Fibroblast of pulmonary artery (primary cell): ENCODE data around the gene SYT9.

Experiments
- DNase-seq: peaks from one replicate; pipeline ENCODE4 v3.0.0-alpha.2; 2010; ENCODE audit warnings: low read depth
- H3K4me3 ChIP-seq: replicated peaks from 2 replicates; pipeline ENCODE4 v1.5.1; 2011; ENCODE audit warnings: low read depth, mild to moderate bottlenecking, control low read depth, low read length, moderate library complexity
- TF ChIP-seq, protein P1 (sequence below): IDR thresholded peaks from 2 replicates; pipeline ENCODE4 v1.5.1; 2011; ENCODE audit warnings: mild to moderate bottlenecking, control low read depth, low read length, inconsistent platforms; ENCODE audit errors: missing control alignments

Gene SYT9

DNA sequence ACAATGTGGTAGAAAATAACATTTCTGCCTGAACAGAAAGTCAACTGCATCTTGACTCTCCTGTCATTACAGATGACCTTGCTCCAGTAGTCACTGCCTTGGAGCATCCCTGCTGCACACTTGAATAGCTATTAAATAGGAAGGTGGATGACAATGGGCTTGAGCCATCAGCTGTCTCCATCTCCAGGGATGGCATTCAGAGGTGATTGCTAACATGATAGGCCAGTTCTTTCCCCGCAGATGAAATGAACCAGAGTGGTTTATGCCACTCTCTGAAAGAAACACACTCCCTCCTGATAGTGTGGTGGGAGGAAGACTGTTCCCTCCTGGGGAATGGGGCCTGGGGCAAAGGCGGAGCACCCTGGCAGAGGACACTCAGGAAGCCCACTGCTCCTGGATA lies 176.5 kb downstream of the SYT9 start:
- H3K4me3 ChIP-seq, result no peak overlapping the region
- DNase-seq, result no peak
- TF ChIP-seq, protein P1, sequence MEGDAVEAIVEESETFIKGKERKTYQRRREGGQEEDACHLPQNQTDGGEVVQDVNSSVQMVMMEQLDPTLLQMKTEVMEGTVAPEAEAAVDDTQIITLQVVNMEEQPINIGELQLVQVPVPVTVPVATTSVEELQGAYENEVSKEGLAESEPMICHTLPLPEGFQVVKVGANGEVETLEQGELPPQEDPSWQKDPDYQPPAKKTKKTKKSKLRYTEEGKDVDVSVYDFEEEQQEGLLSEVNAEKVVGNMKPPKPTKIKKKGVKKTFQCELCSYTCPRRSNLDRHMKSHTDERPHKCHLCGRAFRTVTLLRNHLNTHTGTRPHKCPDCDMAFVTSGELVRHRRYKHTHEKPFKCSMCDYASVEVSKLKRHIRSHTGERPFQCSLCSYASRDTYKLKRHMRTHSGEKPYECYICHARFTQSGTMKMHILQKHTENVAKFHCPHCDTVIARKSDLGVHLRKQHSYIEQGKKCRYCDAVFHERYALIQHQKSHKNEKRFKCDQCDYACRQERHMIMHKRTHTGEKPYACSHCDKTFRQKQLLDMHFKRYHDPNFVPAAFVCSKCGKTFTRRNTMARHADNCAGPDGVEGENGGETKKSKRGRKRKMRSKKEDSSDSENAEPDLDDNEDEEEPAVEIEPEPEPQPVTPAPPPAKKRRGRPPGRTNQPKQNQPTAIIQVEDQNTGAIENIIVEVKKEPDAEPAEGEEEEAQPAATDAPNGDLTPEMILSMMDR, result no peak

DNA sequence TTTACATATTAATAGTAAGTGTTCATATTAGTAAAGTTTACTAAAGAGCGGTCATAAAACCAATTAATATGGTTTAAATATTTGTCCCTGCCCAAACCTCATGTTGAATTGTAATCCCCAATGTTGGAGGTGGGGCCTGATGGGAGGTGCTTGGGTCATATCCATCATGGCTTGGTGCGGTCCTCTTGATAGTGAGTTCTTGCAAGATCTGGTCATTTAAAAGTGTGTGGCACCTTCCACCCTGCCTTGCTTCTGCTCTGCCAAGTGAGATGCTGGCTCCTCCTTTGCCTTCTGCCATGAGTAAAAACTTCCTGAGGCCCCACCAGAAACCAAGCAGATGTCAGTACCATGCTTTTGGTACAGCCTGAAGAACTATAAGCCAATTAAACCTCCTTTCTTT lies 178.8 kb downstream of the SYT9 start:
- DNase-seq, result no peak
- TF ChIP-seq, protein P1, result no peak
- H3K4me3 ChIP-seq, result no peak overlapping the region

DNA sequence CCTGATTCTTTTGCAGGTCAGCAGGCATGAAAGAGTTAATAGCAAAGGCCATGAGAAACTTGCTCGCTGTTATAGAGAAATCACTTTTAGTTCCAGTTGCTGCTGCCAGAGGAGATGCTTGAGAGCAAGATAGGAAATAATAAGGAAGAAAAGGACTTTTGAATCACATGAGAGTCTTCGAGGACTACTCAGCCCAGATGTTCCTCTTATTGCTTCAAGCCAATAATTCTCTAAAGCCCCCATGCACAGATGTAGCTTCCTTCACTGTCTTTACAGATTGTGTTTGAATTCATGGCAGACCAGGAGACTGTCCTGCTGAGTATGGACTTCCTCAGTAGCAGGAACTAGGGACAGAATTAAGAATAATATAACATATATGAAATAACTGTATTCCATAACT lies 183.5 kb downstream of the SYT9 start:
- TF ChIP-seq, protein P1, result no peak
- no peak for DNase-seq
- H3K4me3 ChIP-seq, result no peak overlapping the region

DNA sequence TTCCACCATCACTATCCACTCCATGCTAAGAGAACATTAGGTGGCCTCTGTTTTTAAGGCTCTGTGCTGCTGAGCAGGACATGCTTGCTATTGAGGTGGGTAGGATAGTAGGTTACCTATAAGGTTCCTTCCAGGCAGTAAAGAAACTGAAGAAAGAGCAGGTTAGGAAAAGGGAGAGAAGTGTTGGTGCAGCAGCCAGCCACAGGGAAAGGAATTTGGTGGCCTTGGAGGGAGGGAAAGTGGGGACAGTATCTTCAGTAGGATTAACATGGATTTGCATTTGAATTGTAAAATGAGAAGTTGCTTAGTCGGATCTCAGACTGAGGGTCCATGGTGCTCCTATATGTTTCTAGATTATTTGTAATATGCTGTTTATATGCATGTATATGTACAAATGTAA lies 184.4 kb downstream of the SYT9 start:
- no peak for DNase-seq
- no peak overlapping the region for H3K4me3 ChIP-seq
- TF ChIP-seq, protein P1, result no peak

DNA sequence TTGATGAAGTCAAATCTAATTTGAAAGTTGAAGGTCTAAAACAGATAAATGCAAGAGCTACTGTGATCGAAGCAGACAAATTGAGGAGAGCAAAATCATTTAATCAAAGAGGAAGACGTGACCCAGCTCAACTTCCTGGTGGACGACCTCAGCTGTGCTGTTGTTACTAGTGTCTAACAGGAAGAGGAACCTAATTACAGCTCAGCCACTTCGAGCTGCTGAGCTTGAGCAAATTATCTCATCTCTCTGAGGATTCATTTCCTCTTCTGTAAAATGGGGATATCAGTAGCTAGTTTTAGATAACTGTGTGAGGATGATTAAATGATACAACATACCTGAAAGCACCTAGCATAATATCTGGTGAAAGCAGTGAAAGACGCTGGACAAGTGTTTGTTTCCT lies 185.0 kb downstream of the SYT9 start:
- no peak for DNase-seq
- TF ChIP-seq, protein P1, result no peak
- no peak overlapping the region for H3K4me3 ChIP-seq

DNA sequence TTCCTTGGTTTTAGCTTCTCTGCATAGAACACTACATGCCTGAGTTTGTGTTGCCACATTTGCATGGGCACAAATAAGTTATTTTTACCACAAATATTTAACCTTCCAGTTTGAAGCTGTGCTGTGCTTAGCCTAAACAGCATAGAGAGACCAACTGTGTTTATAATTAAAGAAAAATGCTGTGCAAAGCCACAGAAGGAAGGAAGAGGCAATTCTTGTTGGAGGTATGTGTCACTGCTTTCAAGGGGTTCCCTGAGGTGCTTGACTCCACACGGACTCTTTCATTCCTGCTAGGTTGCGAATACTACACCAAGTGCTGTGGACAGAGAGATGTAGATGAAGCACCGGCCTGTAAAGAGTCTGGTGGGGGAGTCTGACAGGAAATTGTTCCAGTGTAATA lies 186.0 kb downstream of the SYT9 start:
- TF ChIP-seq, protein P1, result no peak
- H3K4me3 ChIP-seq, result no peak overlapping the region
- no peak for DNase-seq

DNA sequence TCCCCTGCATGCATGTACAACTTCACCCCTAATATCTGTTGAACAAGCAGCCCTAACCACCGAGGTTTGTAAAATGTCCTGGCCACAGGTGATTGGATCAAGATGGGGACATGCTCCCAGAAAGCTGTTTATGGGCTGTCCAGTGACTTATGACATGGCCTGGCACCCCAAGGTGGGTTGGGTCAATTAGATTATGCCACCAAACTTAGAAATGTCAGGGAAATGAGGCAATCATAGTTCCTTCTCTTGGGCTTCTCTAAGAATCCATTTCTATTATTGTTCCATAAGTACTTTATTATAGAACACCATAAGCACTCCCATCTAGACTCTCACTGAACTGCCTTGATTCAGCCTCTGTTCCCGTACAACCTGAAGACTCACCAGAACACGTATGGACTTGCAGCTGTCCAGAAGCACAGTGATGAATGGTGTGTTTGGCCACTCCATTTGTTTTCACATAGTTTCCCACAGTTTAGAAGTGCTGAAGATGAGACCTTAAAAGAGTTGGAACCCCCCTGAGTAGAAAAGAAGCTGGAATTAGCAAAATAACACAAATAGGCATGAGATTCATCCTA lies 188.1 kb downstream of the SYT9 start:
- TF ChIP-seq, protein P1, result no peak
- no peak overlapping the region for H3K4me3 ChIP-seq
- no peak for DNase-seq
